GM18508 (cell line): ENCODE data around the gene SMG1.
"Not testable (repeated sequence)": the region's sequence is repeated elsewhere in the genome, so short reads cannot be mapped to it uniquely, and the experiment has no call there.

Experiments used
- ATAC-seq: cut with Tn5 transposase; IDR thresholded peaks from one replicate; pipeline ENCODE4 v1.9.1; 2021; ENCODE audit warnings: moderate number of reproducible peaks; ENCODE audit not compliant: insufficient read depth, unreplicated experiment

SMG1 gene

DNA sequence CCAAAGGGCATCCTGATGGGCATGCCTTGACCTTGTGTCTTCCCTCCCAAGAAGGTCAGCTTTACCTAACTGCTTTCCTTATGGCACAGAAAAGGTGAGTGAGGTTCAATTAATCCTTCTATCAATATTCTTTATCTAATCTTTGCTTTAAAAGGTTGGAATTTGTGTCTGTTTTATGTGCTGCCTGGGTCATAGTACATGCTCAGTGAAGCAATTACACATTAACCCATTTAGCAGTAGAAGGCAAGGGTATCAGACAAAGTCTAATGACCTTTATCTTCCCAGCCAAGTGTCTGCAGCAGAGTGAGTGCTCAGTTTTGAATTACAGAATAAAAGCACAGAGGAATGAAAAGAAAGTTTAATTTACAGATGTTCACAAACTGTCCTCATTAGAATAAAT is 63.3 kb downstream of the SMG1 start:
- not testable (repeated sequence) for ATAC-seq

GRCh38 chr16:18855196-18855595 is 71.0 kb downstream of the SMG1 start:
- ATAC-seq: no peak

- no peak for ATAC-seq
Observed at GRCh38 chr16:18853694-18854093, 72.5 kb downstream of the SMG1 start.

- ATAC-seq: no peak
Observed at GRCh38 chr16:18852647-18853046, 73.6 kb downstream of the SMG1 start.

DNA sequence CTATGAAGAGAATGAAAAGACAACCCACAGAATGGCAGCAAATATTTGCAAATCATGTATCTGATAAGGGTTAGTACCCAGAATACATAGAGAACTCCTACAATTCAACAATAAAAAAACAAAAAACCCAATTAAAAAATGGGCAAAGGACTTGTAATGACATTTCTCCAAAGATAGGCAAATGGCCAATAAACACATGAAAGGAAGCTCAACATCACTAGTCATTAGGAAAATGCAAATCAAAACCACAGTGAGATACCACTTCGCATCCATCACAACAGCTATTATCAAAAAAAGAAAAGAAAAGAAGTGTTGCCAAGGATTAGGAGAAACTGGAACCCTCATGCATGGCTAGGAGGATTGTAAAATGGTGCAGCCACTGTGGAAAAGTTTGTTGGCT is 79.8 kb downstream of the SMG1 start:
- no peak for ATAC-seq

- ATAC-seq: no peak
Observed at GRCh38 chr16:18842565-18842964, 83.6 kb downstream of the SMG1 start.

GRCh38 chr16:18841833-18842525 is 84.2 kb downstream of the SMG1 start:
- ATAC-seq: no peak

- no peak for ATAC-seq
Observed at GRCh38 chr16:18839555-18839954, 86.7 kb downstream of the SMG1 start.

GRCh38 chr16:18836702-18837101 is 89.5 kb downstream of the SMG1 start:
- ATAC-seq: no peak

- no peak for ATAC-seq
Observed at GRCh38 chr16:18834864-18835263, 91.3 kb downstream of the SMG1 start.

- ATAC-seq: no peak
Observed at GRCh38 chr16:18833707-18834505, 92.3 kb downstream of the SMG1 start.

DNA sequence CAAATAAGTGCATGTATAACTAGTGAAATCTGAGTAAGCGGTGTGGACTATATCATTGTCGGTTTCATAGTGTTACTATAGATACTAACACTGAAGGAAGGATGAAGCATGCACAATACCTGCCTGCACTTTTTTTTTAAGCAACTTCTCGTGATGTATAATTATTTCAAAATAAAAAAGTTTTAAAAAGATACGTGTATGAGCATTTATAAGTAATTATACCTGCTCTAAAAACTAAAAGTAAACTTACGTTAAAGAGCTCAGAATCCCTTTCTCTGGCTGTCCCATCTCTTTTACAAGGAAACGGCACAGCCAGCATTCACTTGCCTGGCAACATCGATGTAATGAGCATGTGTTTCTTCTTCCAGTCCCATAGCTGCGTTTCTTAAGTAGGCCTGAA is 93.6 kb downstream of the SMG1 start:
- ATAC-seq: no peak

- no peak for ATAC-seq
Observed at GRCh38 chr16:18832006-18832405, 94.2 kb downstream of the SMG1 start.

GRCh38 chr16:18829251-18829650 is 97.0 kb downstream of the SMG1 start:
- ATAC-seq: no peak

DNA sequence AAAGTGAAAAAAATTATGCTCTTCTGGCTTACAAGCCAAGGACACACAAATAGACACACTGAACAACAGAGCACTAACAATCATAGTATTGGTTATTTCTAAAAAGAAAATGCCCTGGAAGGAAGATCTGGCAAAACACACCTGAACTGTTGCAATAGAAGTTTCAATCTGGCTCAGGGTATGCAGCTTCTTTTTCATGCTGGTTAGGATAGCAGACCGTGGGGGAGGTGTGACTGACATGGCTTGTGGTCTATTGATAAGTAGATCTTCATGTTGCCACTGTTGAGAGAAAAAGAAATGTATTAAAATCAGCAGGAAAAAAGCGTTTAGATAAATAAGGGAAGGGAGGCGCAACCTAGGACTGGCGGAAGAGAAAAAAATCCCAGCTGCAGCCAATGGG is 98.3 kb downstream of the SMG1 start:
- ATAC-seq: no peak

DNA sequence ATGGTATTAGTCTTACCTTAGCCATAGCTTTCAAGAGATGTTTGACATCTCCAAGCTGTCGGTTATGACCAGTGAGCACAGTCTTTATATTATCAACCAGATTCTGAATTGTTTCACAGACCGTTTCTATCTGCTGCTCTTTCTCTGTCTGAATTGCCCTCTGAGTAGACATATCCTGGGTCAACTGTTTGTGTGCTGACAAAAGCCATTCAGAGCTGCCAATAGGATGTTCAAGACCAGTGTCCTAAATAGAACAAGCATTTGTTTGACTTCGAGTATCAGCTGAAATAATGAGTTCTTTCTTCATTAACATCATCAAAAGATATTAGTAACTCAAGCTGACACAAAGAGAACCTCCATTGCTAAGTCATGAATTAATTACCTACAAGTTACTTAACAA is 109.9 kb downstream of the SMG1 start:
- no peak for ATAC-seq

GRCh38 chr16:18811925-18812324 is 114.3 kb downstream of the SMG1 start:
- no peak for ATAC-seq

- ATAC-seq: no peak
Observed at GRCh38 chr16:18809165-18809564, 117.0 kb downstream of the SMG1 start.

- no peak for ATAC-seq
Observed at GRCh38 chr16:18805257-18805773, 120.9 kb downstream of the SMG1 start.

- ATAC-seq: no peak
Observed at GRCh38 chr16:18804540-18804939, 121.7 kb downstream of the SMG1 start.

DNA sequence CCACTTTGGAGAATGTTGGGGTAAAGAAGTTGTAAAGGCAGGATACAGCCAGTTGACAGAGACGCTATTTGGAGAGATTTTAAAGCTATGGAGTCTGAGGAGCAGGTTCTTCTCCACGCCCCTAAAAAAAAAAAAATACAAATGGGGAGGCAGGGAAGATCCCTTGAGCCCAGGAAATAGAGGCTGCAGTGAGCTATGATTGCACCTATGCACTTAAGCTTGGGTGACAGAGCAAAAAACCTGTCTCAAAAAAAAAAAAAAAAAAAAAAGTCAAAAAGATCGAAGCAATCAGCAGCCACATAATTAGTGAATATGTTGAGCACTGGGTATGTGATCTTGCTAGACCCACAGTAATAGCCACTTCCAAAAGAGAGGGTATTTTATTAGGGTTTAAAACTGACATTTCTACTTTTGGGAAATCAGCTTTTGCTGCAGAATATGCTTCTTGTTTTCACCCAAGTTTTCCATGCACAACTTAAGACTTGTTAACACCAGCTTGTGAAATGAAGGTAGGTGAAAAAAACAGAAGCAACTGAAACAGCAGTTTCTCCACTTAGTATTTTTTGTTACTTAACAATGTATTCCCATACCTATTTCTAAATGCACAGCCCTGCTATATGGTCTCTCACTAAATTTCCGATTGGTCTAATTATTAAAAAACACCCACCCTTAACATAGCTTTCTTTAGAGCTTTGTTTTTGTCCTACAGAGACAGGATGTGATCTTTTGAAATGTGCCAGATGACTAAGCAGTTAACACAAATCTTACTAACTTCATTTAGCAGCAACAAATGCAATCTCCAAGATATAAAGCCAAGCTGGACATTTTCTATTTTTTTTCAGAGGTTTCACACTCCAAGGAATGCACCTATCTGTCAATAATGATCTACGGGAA is 122.4 kb downstream of the SMG1 start:
- no peak for ATAC-seq
